ENCODE results near the gene EPN3. TPM values are rescaled to one million over a fixed set of nuclear protein-coding genes. Genes with fewer than 3 reads are reported as not detected.

The EPN3 gene
- total RNA-seq, 2 experiments from 2014 or later = not detected

DNA sequence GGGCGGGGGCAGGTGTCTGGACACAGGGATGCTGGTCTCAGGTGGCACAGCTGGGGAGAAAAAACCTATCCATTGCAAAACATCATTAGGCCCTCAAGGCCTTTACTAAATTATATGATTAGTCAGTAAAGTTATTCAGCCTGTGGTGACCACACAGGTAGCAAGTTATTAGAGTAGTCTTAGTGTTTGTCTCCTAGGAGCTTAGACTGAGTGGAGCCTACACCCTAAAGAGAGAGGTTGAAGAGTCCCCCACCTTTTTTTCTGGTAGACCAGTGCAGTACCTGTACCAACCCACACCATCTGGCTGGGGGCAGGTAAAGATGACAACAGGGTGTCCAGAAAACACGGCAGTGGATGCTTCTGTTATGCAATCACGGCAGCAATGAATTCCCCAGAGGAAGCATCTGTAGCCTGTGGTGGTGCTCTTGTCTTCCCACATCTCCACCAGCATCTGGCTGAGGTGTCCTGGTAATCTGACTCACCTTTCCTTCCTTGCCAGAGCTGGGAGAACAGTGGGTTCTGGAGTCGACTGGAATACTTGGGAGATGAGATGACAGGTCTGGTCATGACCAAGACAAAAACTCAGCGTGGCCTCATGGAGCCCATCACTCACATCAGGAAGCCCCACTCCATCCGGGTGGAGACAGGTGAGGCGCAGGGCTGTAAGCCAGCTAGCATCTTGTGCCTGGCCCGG lies 13.2 kb upstream of the EPN3 start:
- Mint-ChIP-seq H3K36me3 (ENCODE audit: low read depth) (no peaks in the 10 kb centered on the region), H3K9me3 (no peaks in the 10 kb centered on the region), H3K27me3 (no peaks in the 10 kb centered on the region), H3K4me1 (ENCODE audit: low read depth) (no peaks in the 10 kb centered on the region), H3K4me3 (no peak overlapping the region), H3K27ac (no peak overlapping the region)
- POLR2A ChIA-PET = no interaction called here
- TF ChIP-seq, protein P1, sequence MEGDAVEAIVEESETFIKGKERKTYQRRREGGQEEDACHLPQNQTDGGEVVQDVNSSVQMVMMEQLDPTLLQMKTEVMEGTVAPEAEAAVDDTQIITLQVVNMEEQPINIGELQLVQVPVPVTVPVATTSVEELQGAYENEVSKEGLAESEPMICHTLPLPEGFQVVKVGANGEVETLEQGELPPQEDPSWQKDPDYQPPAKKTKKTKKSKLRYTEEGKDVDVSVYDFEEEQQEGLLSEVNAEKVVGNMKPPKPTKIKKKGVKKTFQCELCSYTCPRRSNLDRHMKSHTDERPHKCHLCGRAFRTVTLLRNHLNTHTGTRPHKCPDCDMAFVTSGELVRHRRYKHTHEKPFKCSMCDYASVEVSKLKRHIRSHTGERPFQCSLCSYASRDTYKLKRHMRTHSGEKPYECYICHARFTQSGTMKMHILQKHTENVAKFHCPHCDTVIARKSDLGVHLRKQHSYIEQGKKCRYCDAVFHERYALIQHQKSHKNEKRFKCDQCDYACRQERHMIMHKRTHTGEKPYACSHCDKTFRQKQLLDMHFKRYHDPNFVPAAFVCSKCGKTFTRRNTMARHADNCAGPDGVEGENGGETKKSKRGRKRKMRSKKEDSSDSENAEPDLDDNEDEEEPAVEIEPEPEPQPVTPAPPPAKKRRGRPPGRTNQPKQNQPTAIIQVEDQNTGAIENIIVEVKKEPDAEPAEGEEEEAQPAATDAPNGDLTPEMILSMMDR (IDR thresholded peaks at IDR 0.05) = no peak
- ATAC-seq = no peak
- intact Hi-C loops (cut with micrococcal nuclease) = no loop called here
- DNase-seq = no peak
- CTCF ChIA-PET = interaction anchor here (0.7 kb wide), 1 partner anchor 14 kb away, joined by 3 read pairs; no protein-coding TSS in a partner anchor

DNA sequence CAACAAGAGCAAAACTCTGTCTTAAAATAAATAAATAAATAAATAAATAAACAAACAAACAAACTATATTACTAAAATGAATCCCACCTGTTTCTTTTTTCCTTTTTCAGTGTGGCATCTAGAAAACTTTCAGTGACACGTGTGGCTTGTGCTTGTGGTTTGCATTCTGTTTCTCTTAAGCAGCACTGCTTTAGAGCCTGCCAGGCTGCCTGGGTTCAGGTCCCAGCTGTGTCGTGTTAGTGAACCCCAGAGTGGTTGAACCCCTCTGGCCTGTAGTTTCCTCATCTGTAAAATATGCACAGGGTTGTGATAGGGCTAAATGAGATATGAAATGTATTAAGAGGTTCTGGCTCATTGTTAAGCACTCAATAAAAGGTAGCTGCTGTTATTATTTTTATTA lies 12.1 kb upstream of the EPN3 start:
- DNase-seq (no peak), ATAC-seq (no peak)
- H3K27ac Mint-ChIP-seq = no peak overlapping the region
- ChIA-PET CTCF (interaction anchor here (0.7 kb wide), 1 partner anchor 15 kb away, joined by 3 read pairs; no protein-coding TSS in a partner anchor), POLR2A (interaction anchor here (1.2 kb wide), 1 partner anchor 9 kb away, joined by 4 read pairs; no protein-coding TSS in a partner anchor)
- TF ChIP-seq, protein P1 (IDR thresholded peaks at IDR 0.05) = no peak
- H3K4me3 Mint-ChIP-seq = no peak overlapping the region
- H3K36me3 Mint-ChIP-seq (ENCODE audit: low read depth) = no peaks in the 10 kb centered on the region
- H3K27me3 Mint-ChIP-seq = no peaks in the 10 kb centered on the region
- H3K4me1 Mint-ChIP-seq (ENCODE audit: low read depth) = no peaks in the 10 kb centered on the region
- no peaks in the 10 kb centered on the region for H3K9me3 Mint-ChIP-seq
- intact Hi-C loops (cut with micrococcal nuclease) = no loop called here

DNA sequence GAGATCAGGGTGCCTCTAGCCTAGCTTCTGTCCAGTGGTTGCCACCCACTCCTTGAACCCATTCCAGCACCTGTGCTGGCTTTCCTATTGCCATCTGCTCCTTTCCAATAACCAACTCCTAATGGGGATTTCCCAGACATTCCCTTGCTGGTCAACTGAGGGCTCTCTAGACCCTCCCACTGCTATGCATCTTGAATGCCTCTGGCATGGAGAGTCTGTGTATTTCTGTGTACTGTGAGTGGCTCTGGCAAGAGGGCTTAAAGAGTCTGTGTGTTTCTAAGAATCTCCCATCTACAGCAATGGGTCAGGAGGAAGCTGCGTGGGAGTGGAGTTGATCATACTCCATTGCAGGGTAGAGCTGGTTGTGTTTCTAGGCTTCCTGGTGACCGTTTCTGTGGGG lies 11.0 kb upstream of the EPN3 start:
- TF ChIP-seq, protein P1 (IDR thresholded peaks at IDR 0.05) = no peak
- CTCF ChIA-PET = interaction anchor here (1.4 kb wide), 1 partner anchor 38 kb away, joined by 3 read pairs; no protein-coding TSS in a partner anchor
- Mint-ChIP-seq H3K4me3 (no peak overlapping the region), H3K27ac (no peak overlapping the region), H3K27me3 (no peaks in the 10 kb centered on the region), H3K4me1 (ENCODE audit: low read depth) (no peaks in the 10 kb centered on the region), H3K36me3 (ENCODE audit: low read depth) (no peaks in the 10 kb centered on the region), H3K9me3 (no peaks in the 10 kb centered on the region)
- intact Hi-C loops (cut with micrococcal nuclease) = no loop called here
- DNase-seq (no peak), ATAC-seq (no peak)
- POLR2A ChIA-PET = interaction anchor here (1.2 kb wide), 1 partner anchor 10 kb away, joined by 4 read pairs; no protein-coding TSS in a partner anchor

DNA sequence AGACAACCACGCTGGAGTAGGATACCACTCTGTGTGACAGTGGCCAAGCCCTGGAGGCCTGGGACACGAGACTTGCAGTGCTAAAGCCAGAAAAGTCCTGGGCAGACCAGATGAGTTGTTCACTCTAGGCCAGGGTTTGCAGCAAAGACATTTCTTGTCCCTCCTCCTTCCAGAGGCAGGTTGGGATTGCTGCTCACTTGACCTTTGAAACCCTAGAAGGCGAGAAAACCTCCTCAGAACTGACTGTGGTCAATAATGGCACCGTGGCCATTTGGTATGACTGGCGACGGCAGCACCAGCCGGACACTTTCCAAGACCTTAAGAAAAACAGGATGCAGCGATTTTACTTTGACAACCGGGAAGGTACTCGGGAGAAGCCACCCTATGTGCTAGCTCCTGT lies 9.8 kb upstream of the EPN3 start:
- Mint-ChIP-seq H3K4me1 (ENCODE audit: low read depth) (no peaks in the 10 kb centered on the region), H3K4me3 (no peak overlapping the region), H3K9me3 (no peaks in the 10 kb centered on the region), H3K27me3 (no peaks in the 10 kb centered on the region), H3K36me3 (ENCODE audit: low read depth) (no peaks in the 10 kb centered on the region), H3K27ac (no peak overlapping the region)
- DNase-seq (no peak), ATAC-seq (no peak)
- CTCF ChIA-PET = interaction anchor here (1.4 kb wide), 1 partner anchor 40 kb away, joined by 3 read pairs; no protein-coding TSS in a partner anchor
- POLR2A ChIA-PET = no interaction called here
- intact Hi-C loops (cut with micrococcal nuclease) = no loop called here
- TF ChIP-seq, protein P1 (IDR thresholded peaks at IDR 0.05) = no peak

DNA sequence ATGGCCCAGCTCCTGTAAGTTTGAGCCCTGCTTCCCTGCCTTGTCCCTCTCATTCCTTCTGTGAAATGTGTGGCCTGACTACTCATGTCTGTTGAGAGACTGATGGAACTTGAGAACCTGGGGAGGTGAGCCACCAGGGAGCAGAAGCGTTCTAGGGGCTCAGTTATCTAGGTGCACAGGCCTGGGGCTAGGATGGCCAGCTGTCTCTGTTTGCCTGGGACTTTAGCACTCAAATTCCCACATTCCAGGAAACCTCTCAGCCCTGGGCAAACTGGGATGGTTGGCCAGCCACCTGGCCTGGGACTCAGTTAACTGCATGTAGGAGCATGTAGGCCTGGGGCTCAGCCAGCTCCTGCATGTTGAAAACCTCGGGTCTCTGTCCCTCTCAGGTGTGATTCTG lies 9.3 kb upstream of the EPN3 start:
- ChIA-PET CTCF (no interaction called here), POLR2A (no interaction called here)
- Mint-ChIP-seq H3K4me1 (ENCODE audit: low read depth) (no peaks in the 10 kb centered on the region), H3K4me3 (no peak overlapping the region), H3K9me3 (no peaks in the 10 kb centered on the region), H3K36me3 (ENCODE audit: low read depth) (no peaks in the 10 kb centered on the region), H3K27me3 (no peaks in the 10 kb centered on the region), H3K27ac (no peak overlapping the region)
- ATAC-seq (no peak), DNase-seq (no peak)
- intact Hi-C loops (cut with micrococcal nuclease) = no loop called here
- TF ChIP-seq, protein P1 (IDR thresholded peaks at IDR 0.05) = no peak

Measured in activated CD8-positive, alpha-beta T cell treated with anti-CD3 and anti-CD28 coated beads for 36 hours (primary cell).